GM23338 (cell line): ENCODE results near the gene SYNDIG1. TPM values are rescaled to one million over a fixed set of nuclear protein-coding genes. Genes with fewer than 3 reads are reported as not detected.

ENCODE experiments used
- ATAC-seq: fragments of 200-7000 bp; cut with Tn5 transposase; 3 replicates; pipeline ENCODE4 v1.9.1; 2020
- DNase-seq: peaks from one replicate; pipeline ENCODE4 v3.0.0-alpha.2; 2015; ENCODE audit warnings: low spot score
- H2AFZ ChIP-seq: fragments of 200-600 bp; sonication (generic); 2 replicates; pipeline ENCODE4 v1.8.0; 2016; ENCODE audit warnings: antibody characterized with exemption, mild to moderate bottlenecking, moderate library complexity
- H3F3A ChIP-seq: fragments of 200-600 bp; sonication (generic); replicated peaks from 2 replicates; pipeline ENCODE4 v1.8.0; 2017; ENCODE audit warnings: antibody characterized with exemption, mixed run types, low read depth
- H3K27ac ChIP-seq: fragments of 200-600 bp; sonication (generic); 2 replicates; pipeline ENCODE4 v1.6.1; 2016; ENCODE audit warnings: low read depth
- H3K27me3 ChIP-seq: fragments of 200-600 bp; sonication (generic); 2 replicates; pipeline ENCODE4 v1.8.0; 2016; ENCODE audit warnings: mild to moderate bottlenecking, mixed run types, moderate library complexity; ENCODE audit not compliant: insufficient read depth
- H3K36me3 ChIP-seq: fragments of 200-600 bp; sonication (generic); 2 replicates; pipeline ENCODE4 v1.8.0; 2016; ENCODE audit warnings: mild to moderate bottlenecking; ENCODE audit not compliant: insufficient read depth
- H3K4me1 ChIP-seq: fragments of 200-600 bp; sonication (generic); 2 replicates; pipeline ENCODE4 v1.8.0; 2016; ENCODE audit warnings: mild to moderate bottlenecking, moderate library complexity; ENCODE audit not compliant: insufficient read depth
- H3K4me2 ChIP-seq: fragments of 200-600 bp; sonication (generic); 2 replicates; pipeline ENCODE4 v1.7.1; 2017; ENCODE audit warnings: mixed run types
- H3K4me3 ChIP-seq: fragments of 200-600 bp; sonication (generic); 2 replicates; pipeline ENCODE4 v1.6.1; 2016; ENCODE audit warnings: mixed run types
- H3K79me2 ChIP-seq: fragments of 200-600 bp; sonication (generic); replicated peaks from 2 replicates; pipeline ENCODE4 v1.8.0; 2017; ENCODE audit warnings: mild to moderate bottlenecking; ENCODE audit not compliant: insufficient read depth
- H3K9me2 ChIP-seq: fragments of 200-600 bp; sonication (generic); 2 replicates; pipeline ENCODE4 v1.8.0; 2017; ENCODE audit not compliant: insufficient read depth
- H4K20me1 ChIP-seq: fragments of 200-600 bp; sonication (generic); replicated peaks from 2 replicates; pipeline ENCODE4 v1.8.0; 2017; ENCODE audit warnings: mild to moderate bottlenecking; ENCODE audit not compliant: insufficient read depth
- H3K27ac Mint-ChIP-seq: 2 replicates; pipeline ENCODE4 v1.8.0; 2020; ENCODE audit warnings: inconsistent platforms, mild to moderate bottlenecking, moderate library complexity, mixed read lengths
- H3K27me3 Mint-ChIP-seq: 3 replicates; pipeline ENCODE4 v1.8.0; 2022; ENCODE audit warnings: low read depth, mild to moderate bottlenecking, moderate library complexity, mixed read lengths, inconsistent platforms; ENCODE audit not compliant: insufficient read depth, poor library complexity
- H3K36me3 Mint-ChIP-seq: 3 replicates; pipeline ENCODE4 v1.8.0; 2021; ENCODE audit warnings: low read depth, mild to moderate bottlenecking, inconsistent platforms, moderate library complexity, mixed read lengths
- H3K4me1 Mint-ChIP-seq: 3 replicates; pipeline ENCODE4 v1.8.0; 2020; ENCODE audit warnings: mild to moderate bottlenecking, inconsistent platforms, mixed read lengths
- H3K4me3 Mint-ChIP-seq: 3 replicates; pipeline ENCODE4 v1.8.0; 2021; ENCODE audit warnings: moderate library complexity, mild to moderate bottlenecking, inconsistent platforms, mixed read lengths
- H3K9me3 Mint-ChIP-seq: 3 replicates; pipeline ENCODE4 v1.8.0; 2020; ENCODE audit warnings: moderate library complexity, mild to moderate bottlenecking, inconsistent platforms, mixed read lengths
- CREB1 ChIP-seq: fragments of 250-450 bp; sonication (Bioruptor Pico); IDR thresholded peaks from 2 replicates; pipeline ENCODE4 v1.5.0; 2020; ENCODE audit warnings: low read depth, mild to moderate bottlenecking, moderate library complexity
- CTCF ChIP-seq, 2 experiments: fragments of 200-600 bp in 1 of 2; sonication (generic) in 1 of 2; conservative IDR thresholded peaks; 2 replicates each; pipeline versions ENCODE4 v1.5.1 to v1.6.1; 2016 to 2017; ENCODE audit warnings: antibody characterized with exemption in 2 of 2, low read depth in 2 of 2, mild to moderate bottlenecking in 2 of 2, moderate library complexity in 1 of 2
- ETS1 ChIP-seq: IDR thresholded peaks from 2 replicates; pipeline ENCODE4 v1.6.1; 2016; ENCODE audit warnings: antibody characterized with exemption
- EZH2 ChIP-seq: fragments of 200-600 bp; sonication (generic); IDR thresholded peaks from one replicate; pipeline ENCODE4 v1.8.0; 2017; ENCODE audit warnings: antibody characterized with exemption, mild to moderate bottlenecking, low read depth; ENCODE audit not compliant: unreplicated experiment
- EZH2phosphoT487 ChIP-seq: fragments of 200-600 bp; sonication (generic); IDR thresholded peaks from one replicate; pipeline ENCODE4 v1.8.1; 2018; ENCODE audit warnings: antibody characterized with exemption; ENCODE audit not compliant: unreplicated experiment
- JUNB ChIP-seq: IDR thresholded peaks from one replicate; pipeline ENCODE4 v1.6.1; 2016; ENCODE audit warnings: antibody characterized with exemption; ENCODE audit not compliant: unreplicated experiment
- NANOG ChIP-seq: IDR thresholded peaks from 2 replicates; pipeline ENCODE4 v1.6.1; 2016; ENCODE audit warnings: antibody characterized with exemption, borderline replicate concordance
- POLR2AphosphoS5 ChIP-seq: IDR thresholded peaks from 2 replicates; pipeline ENCODE4 v1.6.1; 2016; ENCODE audit warnings: antibody characterized with exemption, low read depth
- REST ChIP-seq: IDR thresholded peaks from one replicate; pipeline ENCODE4 v1.6.1; 2018; ENCODE audit warnings: antibody characterized with exemption; ENCODE audit not compliant: unreplicated experiment
- STAT1 ChIP-seq: IDR thresholded peaks from one replicate; pipeline ENCODE4 v1.6.1; 2016; ENCODE audit warnings: antibody characterized with exemption; ENCODE audit not compliant: unreplicated experiment
- ZNF114 ChIP-seq: fragments of 250-450 bp; sonication (Bioruptor Pico); IDR thresholded peaks from 2 replicates; pipeline ENCODE4 v1.5.0; 2020; ENCODE audit warnings: mild to moderate bottlenecking, moderate library complexity
- ZNF331 ChIP-seq: fragments of 250-450 bp; sonication (Bioruptor Pico); IDR thresholded peaks from 2 replicates; pipeline ENCODE4 v1.5.0; 2020; ENCODE audit warnings: low read depth, mild to moderate bottlenecking, moderate library complexity
- ZNF462 ChIP-seq: fragments of 250-450 bp; sonication (Bioruptor Pico); IDR thresholded peaks from 2 replicates; pipeline ENCODE4 v1.5.0; 2020; ENCODE audit warnings: mild to moderate bottlenecking, moderate library complexity
- polyA plus RNA-seq: library from polyadenylated mRNA; unstranded; fragments of >200 nt; fragmentation: Nextera tagmentation; extraction: Ambion mirVana; gene quantifications from 2 replicates; pipeline ENCODE4 v1.2.1, GENCODE V29; 2016
- total RNA-seq: library from RNA; depleted of rRNA; stranded (reverse); fragments of >200 nt; shearing (Covaris generic); gene quantifications from 2 replicates; pipeline ENCODE4 v1.2.3, GENCODE V29; 2014

The SYNDIG1 gene
- total and polyA plus RNA-seq, 2 experiments from 2014 or later = 2.8 to 4.8 TPM

- Histone ChIP-seq H3K27ac (no peak overlapping the region), H3K9me2 (0 out of 2 replicates have a peak, but pooled peaks cover 6% of the 10 kb centered on the region), H3K4me3 (no peak overlapping the region), H4K20me1 (no peaks in the 10 kb centered on the region), H3K4me1 (peaks cover 8% of the 10 kb centered on the region), H3K27me3 (no peaks in the 10 kb centered on the region), H3F3A (no peaks in the 10 kb centered on the region), H3K36me3 (no peaks in the 10 kb centered on the region), H2AFZ (no peak overlapping the region), H3K4me2 (no peak overlapping the region), H3K79me2 (no peaks in the 10 kb centered on the region)
- TF ChIP-seq STAT1 (no peak), EZH2 (no peak), ETS1 (no peak), ZNF114 (CRISPR knock-in tag) (no peak), JUNB (no peak), EZH2phosphoT487 (no peak), ZNF462 (CRISPR knock-in tag) (no peak), POLR2AphosphoS5 (no peak), CREB1 (CRISPR knock-in tag) (no peak), REST (no peak), CTCF (conservative IDR thresholded peaks at IDR 0.05; ENCODE audit: low read depth in 2 of 2) (no peak), ZNF331 (no peak), NANOG (no peak)
- Mint-ChIP-seq H3K9me3 (no peaks in the 10 kb centered on the region), H3K27me3 (no peaks in the 10 kb centered on the region), H3K27ac (no peak overlapping the region), H3K4me1 (peaks cover 26% of the 10 kb centered on the region), H3K4me3 (no peak overlapping the region), H3K36me3 (no peaks in the 10 kb centered on the region)
- no peak for ATAC-seq
- no peak for DNase-seq
These were observed 144.9 kb downstream of the SYNDIG1 start for GRCh38 chr20:24614341-24614740.
